HG02798 (cell line): ENCODE measurements around the gene PRKAB2.
"Not testable (repeated sequence)": the region's sequence is repeated elsewhere in the genome, so short reads cannot be mapped to it uniquely, and the experiment has no call there.

ENCODE experiments used
- ATAC-seq: cut with Tn5 transposase; IDR thresholded peaks from one replicate; pipeline ENCODE4 v1.9.1; 2021; ENCODE audit warnings: mild to moderate bottlenecking; ENCODE audit not compliant: unreplicated experiment, poor library complexity

The PRKAB2 gene

DNA sequence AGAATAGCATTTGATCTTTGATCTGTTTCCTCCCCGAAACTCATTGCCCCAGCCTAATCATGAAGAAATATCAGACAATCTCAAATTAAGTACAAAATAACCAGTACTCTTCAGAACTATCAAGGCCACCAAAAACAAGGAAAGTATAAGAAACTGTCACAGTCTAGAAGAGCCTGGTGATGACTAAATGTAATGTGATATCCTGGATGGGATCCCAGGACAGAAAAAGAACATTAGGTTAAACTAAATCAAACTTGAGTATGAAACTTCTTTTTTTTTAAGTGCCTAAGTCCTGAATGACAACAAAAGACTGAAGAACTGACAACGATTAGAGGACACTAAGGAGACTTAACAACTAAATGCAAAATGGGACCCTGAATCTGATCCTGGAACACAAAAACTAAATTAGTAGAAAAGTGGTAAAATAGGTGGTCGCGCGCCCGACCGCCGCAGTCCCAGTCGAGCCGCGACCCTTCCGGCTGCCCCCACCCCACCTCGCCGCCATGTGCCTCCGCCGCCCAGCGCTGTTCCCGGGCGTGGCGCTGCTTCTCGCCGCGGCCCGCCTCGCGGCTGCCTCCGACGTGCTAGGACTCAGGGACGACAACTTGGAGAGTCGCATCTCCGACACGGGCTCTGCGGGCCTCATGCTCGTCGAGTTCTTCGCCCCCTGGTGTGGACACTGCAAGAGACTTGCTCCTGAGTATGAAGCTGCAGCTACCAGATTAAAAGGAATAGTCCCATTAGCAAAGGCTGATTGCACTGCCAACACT is 5.5 kb upstream of the PRKAB2 start:
- no peak for ATAC-seq

DNA sequence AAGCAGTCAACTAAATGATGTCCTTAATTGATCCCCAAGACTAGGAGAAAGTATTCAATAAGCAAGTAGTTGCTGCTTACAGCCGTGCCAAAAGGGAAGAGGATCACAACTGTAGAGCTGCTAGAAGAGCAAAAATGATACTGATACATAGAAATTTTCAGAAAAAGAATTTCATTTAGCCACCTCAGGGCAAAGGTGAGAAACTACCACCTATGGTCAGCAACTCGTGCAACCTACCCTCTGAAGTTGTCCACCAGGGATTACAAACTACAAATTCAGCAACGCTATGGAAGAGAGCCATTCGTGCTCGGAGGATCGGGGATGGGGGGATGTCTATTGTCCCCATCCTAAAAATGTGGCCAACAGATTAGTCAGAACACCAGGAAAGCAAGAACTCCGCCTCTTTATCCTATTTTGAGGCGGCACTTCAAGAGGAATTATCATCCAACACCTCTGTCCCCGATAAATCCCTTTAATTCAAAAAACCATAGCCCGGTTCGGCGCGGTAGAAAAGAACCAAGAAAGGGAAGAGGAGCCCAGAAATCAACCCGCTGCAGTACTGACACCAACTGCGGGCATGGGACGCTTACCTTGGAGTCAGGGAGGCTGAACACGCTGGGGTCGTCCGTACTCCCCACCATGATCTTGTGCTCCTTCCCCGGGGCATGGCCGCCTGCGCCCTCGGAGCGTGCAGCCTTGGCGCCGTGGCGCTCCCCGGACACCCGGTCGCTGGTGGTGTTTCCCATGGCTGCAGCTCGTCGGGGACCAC is 687 bp downstream of the PRKAB2 start:
- ATAC-seq, result no peak

DNA sequence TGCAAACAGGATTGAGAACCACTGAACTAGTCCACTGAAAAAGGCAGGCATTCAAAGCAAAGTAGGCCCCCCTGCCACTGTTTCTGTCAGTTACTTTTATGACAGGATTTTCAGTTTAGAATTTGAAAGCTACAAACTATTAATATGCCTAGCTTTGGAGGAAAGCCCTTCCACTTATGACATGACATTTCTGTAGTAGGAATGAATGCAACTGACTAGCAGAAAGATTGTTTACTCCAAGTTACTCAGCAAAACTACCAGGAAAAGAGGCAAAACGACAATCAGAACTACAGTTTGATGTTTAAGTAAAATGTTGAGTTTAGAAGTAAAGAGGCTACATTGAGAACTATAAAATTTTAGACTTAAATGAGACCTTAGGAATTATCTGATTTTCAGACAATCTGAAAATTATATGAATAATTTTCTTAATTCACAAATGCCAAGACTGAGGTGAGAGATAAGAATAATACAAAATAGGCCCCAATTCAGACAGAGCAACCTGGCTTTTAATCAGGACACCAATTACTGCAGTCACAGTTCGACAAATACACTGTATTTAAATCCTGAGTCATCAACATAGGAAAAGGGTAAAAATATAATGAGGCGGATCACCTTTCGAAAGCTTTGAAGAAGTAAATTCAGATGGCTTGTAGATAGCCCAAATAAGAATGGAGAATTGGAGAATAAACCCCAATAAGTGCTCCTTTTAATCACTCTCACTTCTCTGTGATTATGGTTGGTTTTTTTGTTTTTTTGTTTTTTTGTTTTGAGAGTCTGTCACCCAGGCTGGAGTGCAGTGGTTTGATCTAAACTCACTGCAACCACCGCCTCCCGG is 2.2 kb downstream of the PRKAB2 start:
- ATAC-seq, result no peak

DNA sequence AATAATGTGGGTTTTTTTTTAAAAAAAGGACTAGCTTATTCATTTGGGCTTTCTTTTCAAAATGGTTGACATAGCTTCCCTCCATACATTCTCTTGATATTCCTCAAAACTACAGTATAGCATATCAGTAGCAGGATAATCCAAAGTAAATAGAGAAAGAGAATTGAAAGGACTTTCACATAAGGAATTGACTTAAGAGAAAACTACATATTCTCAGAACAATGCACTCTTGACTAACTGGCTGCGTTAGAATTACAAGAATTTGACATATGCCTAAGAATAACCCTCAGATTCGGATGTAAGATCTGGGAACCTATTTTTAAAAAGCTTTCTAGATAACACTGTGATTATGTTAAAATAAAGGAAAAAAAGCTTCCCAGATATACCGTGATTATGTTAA is 3.1 kb downstream of the PRKAB2 start:
- no peak for ATAC-seq

DNA sequence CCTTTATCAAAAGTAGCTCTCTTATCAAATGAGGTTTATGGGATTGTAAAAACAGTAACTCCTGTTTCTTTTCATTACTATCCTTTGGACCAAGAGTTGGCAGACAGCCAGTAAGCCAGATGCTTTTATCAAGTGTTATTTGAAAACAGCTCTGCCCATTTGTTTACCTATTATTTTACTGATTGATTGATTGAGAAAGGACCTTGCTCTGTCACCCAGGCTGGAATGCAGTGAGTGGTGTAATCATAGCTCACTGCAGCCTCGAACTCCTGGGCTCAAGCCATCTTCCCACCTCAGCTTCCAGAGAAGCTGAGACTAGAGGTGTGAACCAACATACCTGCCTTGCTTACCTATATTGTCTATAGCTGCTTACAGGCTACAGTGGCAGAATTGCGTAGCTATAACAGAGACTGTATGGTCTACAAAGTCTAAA is 3.6 kb downstream of the PRKAB2 start:
- no peak for ATAC-seq

DNA sequence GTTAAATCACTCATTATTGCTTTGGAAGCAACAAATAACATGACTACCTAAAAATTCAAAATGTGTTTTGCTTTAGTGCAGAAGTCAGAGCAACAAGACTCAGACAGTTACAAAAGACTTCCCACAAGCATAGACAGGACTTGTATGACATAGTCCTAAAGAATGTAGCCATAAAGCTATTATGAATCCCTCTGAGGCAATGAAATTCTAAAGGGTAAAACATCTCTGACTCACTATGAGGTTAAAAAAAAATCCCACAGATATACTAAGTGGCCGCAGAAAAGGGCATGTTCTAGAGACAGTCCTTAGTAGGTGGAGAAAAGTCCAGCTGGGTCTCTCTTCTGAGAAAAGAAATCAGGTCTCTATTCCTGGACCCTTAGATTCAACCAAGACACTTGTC is 4.9 kb downstream of the PRKAB2 start:
- no peak for ATAC-seq

DNA sequence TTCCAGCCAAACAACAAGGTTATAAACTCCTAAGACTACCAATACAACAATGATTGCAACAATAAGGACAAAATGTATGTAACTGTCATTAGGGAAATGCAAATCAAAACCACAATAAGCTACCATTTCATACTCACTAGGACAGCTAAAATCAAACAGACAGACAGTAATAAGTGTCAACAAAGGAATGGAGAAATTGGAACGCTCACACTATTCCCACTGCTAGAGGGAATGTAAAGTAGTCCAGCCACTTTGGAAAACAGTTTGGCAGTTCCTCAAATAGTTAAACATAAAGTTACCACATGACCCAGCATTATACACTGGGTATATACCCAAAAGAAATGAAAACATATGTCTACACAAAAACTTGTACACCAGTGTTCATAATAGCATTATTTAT is 9.3 kb downstream of the PRKAB2 start:
- no peak for ATAC-seq

DNA sequence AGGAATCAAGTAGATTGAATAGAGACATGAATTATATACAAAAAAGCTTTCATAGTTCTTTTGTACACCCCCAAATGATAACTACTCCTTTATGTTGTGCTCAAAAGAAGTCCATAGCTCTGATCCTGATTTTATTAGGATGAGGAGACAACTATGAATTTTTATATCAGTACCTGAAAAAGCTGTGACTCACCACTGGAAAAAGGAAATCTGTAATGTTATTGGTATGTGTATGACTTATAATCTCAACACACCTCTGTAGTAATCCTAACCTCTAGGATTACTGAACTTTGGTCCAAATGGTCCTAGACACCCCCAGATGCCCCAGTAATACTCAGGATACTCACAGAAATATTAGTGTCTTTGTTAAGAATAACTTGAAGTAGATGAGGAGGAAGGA is 10.2 kb downstream of the PRKAB2 start:
- no peak for ATAC-seq

DNA sequence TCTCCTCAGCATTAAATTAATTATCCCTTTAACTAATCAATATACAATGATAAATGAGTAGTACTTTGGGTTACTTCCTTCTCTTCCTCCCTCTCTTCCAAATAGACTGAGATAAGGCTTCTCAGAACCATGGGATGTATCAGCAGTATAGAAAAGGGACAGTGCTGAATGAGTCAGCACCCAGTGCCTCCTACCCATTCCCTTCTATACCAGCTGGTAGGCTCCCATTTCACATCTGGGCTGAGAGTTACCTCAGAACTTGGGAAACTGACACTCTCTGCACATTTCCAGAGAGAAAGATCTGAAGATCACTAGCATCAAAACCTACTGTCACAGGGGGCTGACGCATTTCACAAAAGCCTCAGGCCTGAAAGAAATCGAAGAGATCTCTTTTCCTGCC is 15.2 kb downstream of the PRKAB2 start:
- not testable (repeated sequence) for ATAC-seq

DNA sequence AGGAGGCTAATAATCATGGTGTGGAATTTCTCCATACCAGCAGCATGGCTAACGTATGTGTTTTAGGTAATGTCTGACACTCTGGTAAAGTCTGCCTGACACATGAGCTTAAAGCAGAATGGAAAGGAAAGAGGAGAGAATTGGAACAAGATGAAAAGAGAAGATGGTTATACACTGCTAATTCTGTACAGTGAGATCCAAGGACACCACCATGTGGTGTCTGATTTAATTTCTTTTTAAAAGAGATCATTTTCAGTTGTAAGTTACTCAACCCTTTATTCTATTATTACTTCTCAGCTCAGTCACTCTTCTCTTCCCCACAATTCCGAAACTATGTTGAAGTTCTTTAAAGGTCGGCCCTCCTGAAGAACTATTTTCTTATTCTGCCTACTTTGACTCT is 15.6 kb downstream of the PRKAB2 start:
- no peak for ATAC-seq

DNA sequence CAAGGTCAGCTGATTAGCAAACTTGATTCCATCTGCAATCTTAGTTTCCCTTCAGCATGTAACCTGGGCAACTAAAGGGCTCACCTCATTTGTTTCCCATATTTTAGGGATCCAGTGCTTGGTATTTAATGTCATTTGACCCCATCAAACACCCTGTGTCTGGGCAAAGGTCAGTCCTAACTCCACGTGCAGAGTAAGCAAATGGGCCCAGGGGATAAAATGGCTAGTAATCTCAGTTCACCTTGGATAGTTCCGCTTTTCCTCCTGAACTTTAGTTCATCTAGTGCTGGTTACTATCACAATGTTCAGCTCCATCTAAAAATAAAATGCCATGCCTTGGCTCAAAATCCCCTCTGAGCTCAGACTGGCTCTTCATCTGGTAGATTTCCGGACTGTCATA is 19.5 kb downstream of the PRKAB2 start:
- no peak for ATAC-seq

DNA sequence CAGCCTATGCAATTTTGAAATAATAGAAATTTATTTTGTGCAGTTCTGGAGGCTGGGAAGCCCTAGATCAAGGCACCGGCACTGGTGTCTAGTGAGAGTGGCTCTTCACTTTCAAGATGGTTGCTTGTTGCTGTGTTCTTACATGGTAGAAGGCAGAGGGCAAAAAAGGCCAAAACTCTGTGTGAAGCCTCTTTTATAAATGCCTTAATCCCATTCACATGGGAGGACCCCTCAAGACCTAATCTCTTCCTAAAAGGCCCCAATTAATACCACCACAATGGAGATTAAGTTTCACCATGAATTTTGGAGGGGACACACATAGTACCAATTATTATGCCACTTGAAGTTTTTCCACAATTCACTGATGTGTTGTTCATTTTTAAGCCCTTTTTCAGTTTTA is 21.0 kb downstream of the PRKAB2 start:
- ATAC-seq, result no peak

DNA sequence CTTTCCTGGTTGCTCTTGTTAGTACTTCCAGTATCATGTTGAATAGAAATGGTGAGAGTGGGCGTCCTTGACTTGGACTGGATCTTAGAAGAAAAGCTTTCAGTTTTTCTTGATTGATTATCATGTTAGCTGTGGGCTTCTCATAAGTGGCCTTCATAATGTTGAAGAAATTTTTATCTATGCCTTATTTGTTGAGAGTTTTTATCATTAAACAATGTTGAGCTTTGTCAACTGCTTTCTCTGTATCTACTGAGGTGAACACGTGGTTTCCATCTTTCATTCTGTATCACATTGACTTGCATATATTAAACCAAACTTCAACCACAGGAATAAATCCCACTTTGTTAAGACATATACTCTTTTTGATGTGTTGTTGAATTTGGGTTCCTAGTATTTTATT is 29.4 kb downstream of the PRKAB2 start:
- no peak for ATAC-seq

DNA sequence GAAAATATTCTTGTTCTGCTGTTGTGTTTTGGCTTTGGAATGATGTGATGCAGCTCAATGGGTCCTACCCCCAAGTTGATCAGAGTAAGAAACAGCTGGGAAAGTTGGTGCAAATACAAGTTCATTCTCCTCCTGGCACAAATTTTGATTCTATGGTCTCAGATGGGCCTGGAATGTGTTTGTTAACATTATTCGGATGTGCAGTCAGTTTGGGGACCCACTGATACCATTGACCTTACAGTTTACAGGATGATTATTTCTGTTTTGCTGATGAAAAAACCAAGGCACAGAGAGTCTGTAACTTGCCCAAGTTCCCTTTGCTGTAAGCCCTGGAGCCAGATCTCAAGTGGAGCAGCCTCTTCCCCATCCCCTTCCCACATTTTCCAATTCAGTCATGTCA is 41.5 kb downstream of the PRKAB2 start:
- not testable (repeated sequence) for ATAC-seq

DNA sequence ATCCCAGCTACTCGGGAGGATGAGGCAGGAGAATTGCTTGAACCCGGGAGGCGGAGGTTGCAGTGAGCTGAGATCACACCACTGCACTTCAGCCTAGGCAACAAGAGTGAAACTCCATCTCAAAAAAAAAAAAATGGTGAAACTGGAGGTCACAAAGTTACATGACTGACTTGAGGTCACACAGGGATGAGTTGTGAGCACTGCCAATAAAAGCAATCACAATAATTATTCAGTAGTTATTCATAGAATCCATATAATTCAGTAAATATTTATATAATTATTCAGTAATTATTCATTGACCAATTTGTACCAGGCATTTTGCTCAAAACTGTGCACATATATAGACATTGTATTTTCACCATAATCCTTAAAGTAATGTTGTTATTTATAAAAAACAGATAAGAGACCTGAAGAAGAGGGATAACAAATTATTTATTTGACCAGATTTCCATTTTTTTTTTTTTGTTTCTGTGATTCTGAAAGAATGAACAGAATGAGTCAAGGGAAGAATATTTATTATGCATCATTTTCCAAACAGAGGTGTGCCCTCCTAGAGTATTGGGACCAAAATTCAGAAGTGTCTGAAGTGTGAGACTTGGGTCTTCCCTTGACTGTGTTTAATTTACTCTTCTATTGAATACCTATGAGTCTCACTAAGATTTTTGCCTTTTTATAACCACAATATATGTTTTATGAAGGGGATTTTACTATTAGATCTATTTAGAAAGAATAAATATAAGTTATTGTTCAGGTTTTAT is 43.0 kb downstream of the PRKAB2 start:
- ATAC-seq, result no peak

DNA sequence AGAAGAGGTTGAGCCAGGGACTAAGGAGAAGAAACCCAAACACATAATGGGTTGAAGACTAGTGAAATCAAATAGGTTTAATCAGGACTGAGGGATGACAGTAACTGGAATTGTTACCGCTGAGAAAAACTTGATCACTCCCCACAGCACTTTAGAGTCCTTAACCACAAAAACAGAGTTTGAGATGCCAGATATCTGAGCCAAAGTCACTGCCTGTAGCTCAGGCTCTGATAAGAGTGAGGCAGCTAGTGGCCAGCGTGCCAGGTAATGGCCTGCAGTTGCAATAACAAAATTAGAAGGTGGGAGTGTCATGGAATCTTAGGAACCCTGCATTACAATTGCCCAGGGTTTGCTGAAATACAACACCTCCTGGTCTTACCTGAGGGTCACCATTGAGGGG is 48.0 kb downstream of the PRKAB2 start:
- ATAC-seq, result no peak

DNA sequence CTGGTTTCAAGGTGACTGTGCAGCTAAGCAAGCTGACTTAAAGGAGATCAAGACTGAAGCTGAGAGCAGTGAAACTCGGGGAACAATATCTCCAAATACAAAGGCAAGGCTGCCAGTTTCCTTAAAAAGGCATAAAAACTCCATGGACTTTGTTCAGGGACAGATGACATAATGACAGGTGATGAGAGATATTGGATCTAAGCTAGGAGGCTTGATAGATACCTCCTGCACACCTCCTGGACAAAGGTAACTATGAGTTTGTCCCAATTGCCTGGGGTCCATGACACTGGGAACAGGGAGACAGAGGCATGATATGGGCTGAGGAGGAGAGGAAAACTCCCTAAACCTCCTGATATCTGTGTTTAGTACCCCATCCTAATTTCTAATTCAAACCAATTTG is 55.2 kb downstream of the PRKAB2 start:
- ATAC-seq, result no peak

DNA sequence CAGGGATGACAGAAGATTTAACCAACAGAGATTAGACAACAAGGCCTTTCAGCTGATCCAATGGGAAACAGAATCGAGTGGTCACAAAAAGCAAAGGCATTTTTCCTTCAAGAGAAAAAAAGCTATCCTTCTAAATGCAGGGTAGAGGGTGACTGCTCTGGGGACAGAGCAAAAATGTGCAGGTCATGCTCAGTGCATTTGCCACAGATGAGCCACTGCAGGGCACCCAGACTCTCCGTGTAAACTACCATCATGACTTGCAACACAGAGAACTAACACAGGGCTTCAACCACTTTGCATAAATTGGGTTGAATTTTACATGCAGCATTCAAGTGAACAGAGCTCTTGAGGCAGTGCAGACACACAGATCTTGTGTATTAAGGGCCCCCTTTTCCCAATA is 56.8 kb downstream of the PRKAB2 start:
- ATAC-seq, result no peak

DNA sequence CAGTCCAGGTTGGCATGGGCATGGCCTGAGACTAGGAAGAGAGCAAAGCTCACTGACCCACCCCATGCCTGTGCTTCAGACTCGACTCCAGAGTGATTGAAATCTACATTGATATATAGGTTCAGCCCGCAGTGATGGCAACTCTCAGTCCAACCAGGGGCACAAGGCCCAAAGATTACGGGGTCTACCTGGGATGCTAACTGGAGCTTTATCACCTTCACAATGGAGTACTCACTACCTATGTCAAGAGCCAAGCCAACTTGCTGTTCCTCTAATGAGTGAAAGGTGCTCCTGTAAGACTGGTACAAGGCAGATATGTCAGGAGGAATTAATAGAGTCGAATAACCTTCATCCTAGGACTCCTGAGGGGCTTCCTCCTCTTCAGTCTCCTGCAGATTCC is 57.2 kb downstream of the PRKAB2 start:
- ATAC-seq, result not testable (repeated sequence)

DNA sequence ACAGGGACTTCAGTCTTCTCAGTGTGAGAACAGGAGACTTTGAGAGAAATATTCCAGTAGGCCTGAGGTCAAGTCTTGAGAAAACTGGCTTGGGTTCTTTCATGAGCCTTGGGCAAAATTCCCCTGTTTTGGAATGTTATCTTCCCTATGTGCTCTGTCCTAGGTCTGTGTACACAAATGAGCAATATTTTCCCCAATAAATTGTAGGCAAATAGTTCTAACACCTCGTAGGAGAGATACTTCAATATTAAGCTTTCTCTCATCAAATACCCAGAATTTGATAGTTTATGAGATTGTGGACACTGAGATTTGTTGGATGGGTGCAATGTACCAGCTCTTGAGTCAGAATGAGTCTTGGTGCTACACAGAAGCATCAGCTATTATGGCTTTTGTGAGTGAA is 57.9 kb downstream of the PRKAB2 start:
- not testable (repeated sequence) for ATAC-seq
